Liver (tissue), 3 donors: ENCODE results near the gene ALPK3.

Experiments used
- EGR1 ChIP-seq, 2 donors: IDR thresholded peaks; 2 replicates each; pipeline ENCODE4 v1.6.1; 2016 to 2018; ENCODE audit warnings: antibody characterized with exemption in 2 of 2, low read depth in 2 of 2
- GABPA ChIP-seq, 2 donors: IDR thresholded peaks in 1 of 2; conservative IDR thresholded peaks in 1 of 2; 2 replicates each; pipeline ENCODE4 v1.6.1; 2016; ENCODE audit warnings: antibody characterized with exemption in 2 of 2, mild to moderate bottlenecking in 1 of 2, moderate library complexity in 1 of 2
- NR2F2 ChIP-seq: IDR thresholded peaks from 2 replicates; pipeline ENCODE4 v1.6.1; 2016; ENCODE audit warnings: antibody characterized with exemption
- TAF1 ChIP-seq: conservative IDR thresholded peaks from 2 replicates; pipeline ENCODE4 v1.6.1; 2016; ENCODE audit warnings: antibody characterized with exemption, mild to moderate bottlenecking
- YY1 ChIP-seq: IDR thresholded peaks from 2 replicates; pipeline ENCODE4 v1.6.1; 2016; ENCODE audit warnings: antibody characterized with exemption, mild to moderate bottlenecking
- TF ChIP-seq, protein P1 (sequence below): fragments of 150-350 bp; IDR thresholded peaks from 2 replicates; pipeline ENCODE4 v1.5.1; 2017; ENCODE audit warnings: improper control_type of control experiment, low read depth, low read length; ENCODE audit not compliant: missing input control
- TF ChIP-seq, protein P2 (sequence below): IDR thresholded peaks from 2 replicates; pipeline ENCODE4 v1.6.1; 2016; ENCODE audit warnings: antibody characterized with exemption
- TF ChIP-seq, protein P3 (sequence below): IDR thresholded peaks from 2 replicates; pipeline ENCODE4 v1.6.1; 2016; ENCODE audit warnings: antibody characterized with exemption, mild to moderate bottlenecking
- donor health status: healthy.
- donor health status: healthy.

DNA sequence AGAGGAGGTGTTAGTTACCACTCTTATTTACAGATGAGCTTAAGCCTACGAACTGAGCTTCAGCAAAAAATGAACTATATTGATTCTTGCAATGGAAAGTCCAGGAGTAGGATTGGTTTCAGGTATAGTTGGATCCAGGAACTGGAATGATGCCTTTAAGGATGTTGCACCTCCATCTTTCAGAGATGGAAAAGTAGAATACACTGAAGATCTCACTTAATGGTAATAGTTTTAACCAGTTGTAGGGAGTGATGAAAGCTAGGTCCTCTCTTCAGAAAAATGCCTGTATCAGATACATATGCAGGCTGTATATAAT lies 69.8 kb downstream of the ALPK3 start:
- TF ChIP-seq, protein P1, sequence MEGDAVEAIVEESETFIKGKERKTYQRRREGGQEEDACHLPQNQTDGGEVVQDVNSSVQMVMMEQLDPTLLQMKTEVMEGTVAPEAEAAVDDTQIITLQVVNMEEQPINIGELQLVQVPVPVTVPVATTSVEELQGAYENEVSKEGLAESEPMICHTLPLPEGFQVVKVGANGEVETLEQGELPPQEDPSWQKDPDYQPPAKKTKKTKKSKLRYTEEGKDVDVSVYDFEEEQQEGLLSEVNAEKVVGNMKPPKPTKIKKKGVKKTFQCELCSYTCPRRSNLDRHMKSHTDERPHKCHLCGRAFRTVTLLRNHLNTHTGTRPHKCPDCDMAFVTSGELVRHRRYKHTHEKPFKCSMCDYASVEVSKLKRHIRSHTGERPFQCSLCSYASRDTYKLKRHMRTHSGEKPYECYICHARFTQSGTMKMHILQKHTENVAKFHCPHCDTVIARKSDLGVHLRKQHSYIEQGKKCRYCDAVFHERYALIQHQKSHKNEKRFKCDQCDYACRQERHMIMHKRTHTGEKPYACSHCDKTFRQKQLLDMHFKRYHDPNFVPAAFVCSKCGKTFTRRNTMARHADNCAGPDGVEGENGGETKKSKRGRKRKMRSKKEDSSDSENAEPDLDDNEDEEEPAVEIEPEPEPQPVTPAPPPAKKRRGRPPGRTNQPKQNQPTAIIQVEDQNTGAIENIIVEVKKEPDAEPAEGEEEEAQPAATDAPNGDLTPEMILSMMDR = no peak
- no peak for TF ChIP-seq TAF1
- TF ChIP-seq, protein P2, sequence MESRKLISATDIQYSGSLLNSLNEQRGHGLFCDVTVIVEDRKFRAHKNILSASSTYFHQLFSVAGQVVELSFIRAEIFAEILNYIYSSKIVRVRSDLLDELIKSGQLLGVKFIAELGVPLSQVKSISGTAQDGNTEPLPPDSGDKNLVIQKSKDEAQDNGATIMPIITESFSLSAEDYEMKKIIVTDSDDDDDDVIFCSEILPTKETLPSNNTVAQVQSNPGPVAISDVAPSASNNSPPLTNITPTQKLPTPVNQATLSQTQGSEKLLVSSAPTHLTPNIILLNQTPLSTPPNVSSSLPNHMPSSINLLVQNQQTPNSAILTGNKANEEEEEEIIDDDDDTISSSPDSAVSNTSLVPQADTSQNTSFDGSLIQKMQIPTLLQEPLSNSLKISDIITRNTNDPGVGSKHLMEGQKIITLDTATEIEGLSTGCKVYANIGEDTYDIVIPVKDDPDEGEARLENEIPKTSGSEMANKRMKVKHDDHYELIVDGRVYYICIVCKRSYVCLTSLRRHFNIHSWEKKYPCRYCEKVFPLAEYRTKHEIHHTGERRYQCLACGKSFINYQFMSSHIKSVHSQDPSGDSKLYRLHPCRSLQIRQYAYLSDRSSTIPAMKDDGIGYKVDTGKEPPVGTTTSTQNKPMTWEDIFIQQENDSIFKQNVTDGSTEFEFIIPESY = no peak
- no peak for TF ChIP-seq EGR1 (IDR thresholded peaks at IDR 0.05; ENCODE audit: low read depth in 2 of 2)
- no peak for TF ChIP-seq NR2F2
- TF ChIP-seq GABPA (IDR thresholded peaks at IDR 0.05 in 1 of 2, conservative IDR thresholded peaks at IDR 0.05 in 1 of 2) = no peak
- no peak for TF ChIP-seq YY1
- TF ChIP-seq, protein P3, sequence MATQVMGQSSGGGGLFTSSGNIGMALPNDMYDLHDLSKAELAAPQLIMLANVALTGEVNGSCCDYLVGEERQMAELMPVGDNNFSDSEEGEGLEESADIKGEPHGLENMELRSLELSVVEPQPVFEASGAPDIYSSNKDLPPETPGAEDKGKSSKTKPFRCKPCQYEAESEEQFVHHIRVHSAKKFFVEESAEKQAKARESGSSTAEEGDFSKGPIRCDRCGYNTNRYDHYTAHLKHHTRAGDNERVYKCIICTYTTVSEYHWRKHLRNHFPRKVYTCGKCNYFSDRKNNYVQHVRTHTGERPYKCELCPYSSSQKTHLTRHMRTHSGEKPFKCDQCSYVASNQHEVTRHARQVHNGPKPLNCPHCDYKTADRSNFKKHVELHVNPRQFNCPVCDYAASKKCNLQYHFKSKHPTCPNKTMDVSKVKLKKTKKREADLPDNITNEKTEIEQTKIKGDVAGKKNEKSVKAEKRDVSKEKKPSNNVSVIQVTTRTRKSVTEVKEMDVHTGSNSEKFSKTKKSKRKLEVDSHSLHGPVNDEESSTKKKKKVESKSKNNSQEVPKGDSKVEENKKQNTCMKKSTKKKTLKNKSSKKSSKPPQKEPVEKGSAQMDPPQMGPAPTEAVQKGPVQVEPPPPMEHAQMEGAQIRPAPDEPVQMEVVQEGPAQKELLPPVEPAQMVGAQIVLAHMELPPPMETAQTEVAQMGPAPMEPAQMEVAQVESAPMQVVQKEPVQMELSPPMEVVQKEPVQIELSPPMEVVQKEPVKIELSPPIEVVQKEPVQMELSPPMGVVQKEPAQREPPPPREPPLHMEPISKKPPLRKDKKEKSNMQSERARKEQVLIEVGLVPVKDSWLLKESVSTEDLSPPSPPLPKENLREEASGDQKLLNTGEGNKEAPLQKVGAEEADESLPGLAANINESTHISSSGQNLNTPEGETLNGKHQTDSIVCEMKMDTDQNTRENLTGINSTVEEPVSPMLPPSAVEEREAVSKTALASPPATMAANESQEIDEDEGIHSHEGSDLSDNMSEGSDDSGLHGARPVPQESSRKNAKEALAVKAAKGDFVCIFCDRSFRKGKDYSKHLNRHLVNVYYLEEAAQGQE = no peak
